Endothelial cell of umbilical vein (primary cell): ENCODE data around the gene XPNPEP1. TPM values are rescaled to one million over a fixed set of nuclear protein-coding genes. Genes with fewer than 3 reads are reported as not detected.

Experiments used
- BruUV-seq: library from RNA; stranded (reverse); fragments of 400-500 nt; replicated peaks from 2 replicates; lab custom pipeline; 2021; lab: Mats Ljungman, UMichigan
- CTCF ChIA-PET: fragments of 300-600, 350-600 bp; sonication (Branson Sonifier 250); formaldehyde crosslinking; loops from one replicate; lab custom pipeline; 2021; ENCODE audit warnings: antibody characterized with exemption, inconsistent platforms; lab: Charles Lee
- POLR2A ChIA-PET: fragments of 300-600, 350-600 bp; sonication (Branson Sonifier 250); formaldehyde crosslinking; loops from one replicate; lab custom pipeline; 2021; ENCODE audit warnings: antibody characterized with exemption, inconsistent platforms; lab: Charles Lee
- DNase-seq: peaks from one replicate; pipeline ENCODE4 v3.0.0-alpha.2; 2011; ENCODE audit warnings: low read depth, low spot score
- FAIRE-seq: peaks from 2 replicates; lab custom pipeline; 2011; peaks lifted over from hg19 to GRCh38; lab: Jason Lieb, UNC
- H2AFZ ChIP-seq: 2 replicates; pipeline ENCODE4 v1.6.0; 2012; ENCODE audit warnings: low read depth, low read length, control low read depth, inconsistent platforms
- H3K27ac ChIP-seq: 2 replicates; pipeline ENCODE4 v1.5.1; 2011; ENCODE audit warnings: low read depth, mild to moderate bottlenecking, control low read depth, low read length, moderate library complexity; ENCODE audit not compliant: insufficient read depth
- H3K27me3 ChIP-seq, 2 experiments: 2 replicates each; pipeline versions ENCODE4 v1.6.0 to v1.6.1; 2011; ENCODE audit warnings: low read length in 2 of 2, mixed read lengths in 1 of 2; ENCODE audit not compliant: control insufficient read depth in 2 of 2, insufficient read depth in 2 of 2
- H3K36me3 ChIP-seq, 2 experiments: 2 replicates in 1 of 2; 3 replicates in 1 of 2; pipeline ENCODE4 v1.5.1; 2011; ENCODE audit warnings: low read length in 2 of 2, mild to moderate bottlenecking in 1 of 2, moderate library complexity in 1 of 2; ENCODE audit not compliant: control insufficient read depth in 2 of 2, insufficient read depth in 2 of 2; ENCODE audit errors: extremely low read depth in 1 of 2
- H3K4me1 ChIP-seq: 3 replicates; pipeline ENCODE4 v1.5.1; 2011; ENCODE audit warnings: mild to moderate bottlenecking, low read length; ENCODE audit not compliant: control insufficient read depth, insufficient read depth; ENCODE audit errors: extremely low read depth
- H3K4me2 ChIP-seq: 2 replicates; pipeline ENCODE4 v1.6.1; 2011; ENCODE audit warnings: low read length, control low read depth, mixed read lengths; ENCODE audit not compliant: insufficient read depth
- H3K4me3 ChIP-seq, 3 experiments: fragments of 200-600 bp in 1 of 3; sonication (generic), shearing (Covaris generic) in 1 of 3; replicated peaks in 1 of 3; 2 replicates each; pipeline ENCODE4 v1.5.1; 2011 to 2016; ENCODE audit warnings: control low read depth in 3 of 3, low read length in 3 of 3, mild to moderate bottlenecking in 2 of 3, inconsistent platforms in 1 of 3, low read depth in 1 of 3, moderate library complexity in 1 of 3; ENCODE audit not compliant: insufficient read depth in 1 of 3
- H3K79me2 ChIP-seq: 2 replicates; pipeline ENCODE4 v1.6.0; 2012; ENCODE audit warnings: low read length, inconsistent platforms; ENCODE audit not compliant: control insufficient read depth, insufficient read depth
- H3K9ac ChIP-seq: replicated peaks from 2 replicates; pipeline ENCODE3; 2011; ENCODE audit warnings: low read length, control low read depth; ENCODE audit not compliant: insufficient read depth; ENCODE audit errors: extremely low read depth
- H3K9me1 ChIP-seq: replicated peaks from 3 replicates; pipeline ENCODE4 v1.6.0; 2011; ENCODE audit warnings: mild to moderate bottlenecking, low read length; ENCODE audit not compliant: control insufficient read depth, insufficient read depth; ENCODE audit errors: extremely low read depth
- H3K9me3 ChIP-seq: replicated peaks from 2 replicates; pipeline ENCODE4 v1.5.1; 2012; ENCODE audit warnings: low read length, inconsistent platforms; ENCODE audit not compliant: control insufficient read depth, insufficient read depth
- H4K20me1 ChIP-seq: replicated peaks from 2 replicates; pipeline ENCODE3; 2011; ENCODE audit warnings: mild to moderate bottlenecking, low read length; ENCODE audit not compliant: control insufficient read depth, insufficient read depth; ENCODE audit errors: extremely low read depth
- CTCF ChIP-seq, 2 donors: IDR thresholded peaks; 1 replicate in 1 of 2; 2 replicates in 1 of 2; pipeline ENCODE4 v1.5.1; 2011; ENCODE audit warnings: low read length in 2 of 2, mild to moderate bottlenecking in 2 of 2, moderate library complexity in 2 of 2, control low read depth in 1 of 2, inconsistent platforms in 1 of 2, low read depth in 1 of 2; ENCODE audit not compliant: insufficient read depth in 1 of 2; ENCODE audit errors: extremely low read depth in 1 of 2
- EZH2 ChIP-seq: IDR thresholded peaks from 2 replicates; pipeline ENCODE4 v1.6.1; 2012; ENCODE audit warnings: borderline replicate concordance, low read depth, mild to moderate bottlenecking, moderate library complexity, low read length, inconsistent platforms; ENCODE audit not compliant: severe bottlenecking
- FOS ChIP-seq: IDR thresholded peaks from 2 replicates; pipeline ENCODE4 v1.6.1; 2011; ENCODE audit warnings: mild to moderate bottlenecking, low read length, moderate library complexity, borderline replicate concordance; ENCODE audit not compliant: insufficient read depth
- GATA2 ChIP-seq: IDR thresholded peaks from 2 replicates; pipeline ENCODE4 v1.7.0; 2011; ENCODE audit warnings: low read depth, mild to moderate bottlenecking, moderate library complexity, mixed read lengths, low read length; ENCODE audit not compliant: insufficient read length, insufficient read depth
- JUN ChIP-seq: IDR thresholded peaks from 2 replicates; pipeline ENCODE4 v1.6.1; 2011; ENCODE audit warnings: borderline replicate concordance, low read depth; ENCODE audit not compliant: insufficient read length, insufficient read depth
- MAX ChIP-seq: IDR thresholded peaks from 2 replicates; pipeline ENCODE4 v1.6.1; 2011; ENCODE audit not compliant: insufficient read depth, insufficient read length
- MYC ChIP-seq: IDR thresholded peaks from one replicate; pipeline ENCODE4 v1.6.1; 2011; ENCODE audit warnings: mild to moderate bottlenecking, low read depth, low read length
- POLR2A ChIP-seq: IDR thresholded peaks from 2 replicates; pipeline ENCODE4 v1.6.1; 2012; ENCODE audit warnings: low read depth, mild to moderate bottlenecking, control low read depth, low read length
- POLR2AphosphoS5 ChIP-seq: IDR thresholded peaks from 2 replicates; pipeline ENCODE4 v1.6.1; 2012; ENCODE audit warnings: low read depth, mild to moderate bottlenecking, control low read depth, low read length, moderate library complexity; ENCODE audit not compliant: insufficient read depth
- dilution Hi-C: fragments of 300-500 bp; cut with MboI; formaldehyde crosslinking; loops from one replicate; pipeline ENCODE4 v1.15.0; 2019; ENCODE audit warnings: low sequenced_read_pairs; ENCODE audit not compliant: extremely low pct_ligation_motif_present
- intact Hi-C: fragments of 100-400 bp; cut with micrococcal nuclease; formaldehyde crosslinking; loops from one replicate; pipeline ENCODE4 v1.10.0; 2022
- polyA plus RNA-seq, 4 experiments: library from polyadenylated mRNA; depleted of rRNA in 3 of 4; stranded (reverse) in 3 of 4; unstranded in 1 of 4; fragments of >200 nt; gene quantifications; 2 replicates each; pipeline versions ENCODE4 v1.2.1 to v1.2.3, GENCODE V29; 2011 to 2012; ENCODE audit warnings: missing spikeins in 1 of 4
- total RNA-seq: library from RNA; stranded (reverse); gene quantifications from 2 replicates; pipeline ENCODE4 v1.2.3, GENCODE V29; 2021

Gene XPNPEP1
- total and polyA plus RNA-seq, 2 donors (not counting 3 experiments of a cell fraction or from before 2014, with no cell fraction given), result 81.1 to 245 TPM

DNA sequence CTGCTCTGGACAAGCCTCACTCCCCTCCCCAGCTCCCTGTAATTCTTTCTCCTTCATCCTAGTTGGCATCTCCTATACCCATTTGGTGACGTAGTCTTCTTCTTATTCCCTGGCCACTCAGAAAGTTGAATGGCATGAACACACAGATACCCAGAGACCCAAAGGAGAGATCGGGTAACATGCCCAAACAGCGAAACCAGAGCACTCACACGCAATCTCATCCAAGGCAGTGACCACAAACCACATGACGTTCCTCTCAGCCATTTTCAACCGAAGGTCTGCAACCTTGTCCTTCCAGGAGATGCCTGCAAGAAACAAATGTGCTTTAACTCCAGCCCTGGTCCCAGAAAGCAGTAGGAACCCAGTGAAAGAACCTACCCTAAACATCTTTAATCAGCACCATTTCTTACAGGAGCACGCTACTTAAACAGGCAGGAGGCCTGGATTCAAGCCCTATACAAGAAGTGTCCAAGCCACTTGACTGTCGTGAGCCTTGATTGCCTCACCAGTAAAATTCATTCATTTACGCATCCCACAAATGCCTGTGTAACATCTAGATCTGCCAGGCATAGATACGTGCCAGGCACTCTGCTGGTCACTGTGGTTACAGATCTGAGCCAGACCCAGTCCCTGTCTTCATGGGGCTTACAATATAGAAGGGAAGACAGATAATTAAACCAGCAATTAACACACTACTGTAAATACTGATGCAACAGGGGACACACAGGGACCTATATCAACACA is 37.1 kb downstream of the XPNPEP1 start:
- Histone ChIP-seq H2AFZ (no peak overlapping the region), H3K4me1 (peaks cover 24% of the 10 kb centered on the region), H3K27ac (no peak overlapping the region), H3K4me3 (no peak overlapping the region), H3K4me2 (no peak overlapping the region), H3K9me1 (no peaks in the 10 kb centered on the region), H3K36me3 (peaks cover 11 to 37% of the 10 kb centered on the region in 2 experiments), H3K9me3 (no peaks in the 10 kb centered on the region), H3K9ac (no peak overlapping the region), H3K79me2 (no peaks in the 10 kb centered on the region), H4K20me1 (no peaks in the 10 kb centered on the region), H3K27me3 (no peaks in the 10 kb centered on the region)
- intact Hi-C loops (no loop called here), dilution Hi-C loops (loop anchor here (25.0 kb wide), 1 partner anchor 401 kb away; no protein-coding TSS in a partner anchor)
- no peak for DNase-seq
- ChIA-PET CTCF (no interaction called here), POLR2A (no interaction called here)
- BruUV-seq, result no TSS peak
- TF ChIP-seq GATA2 (no peak), FOS (no peak), EZH2 (no peak), JUN (no peak), MYC (no peak), CTCF (IDR thresholded peaks at IDR 0.05; ENCODE audit: extremely low read depth in 1 of 2, insufficient read depth in 1 of 2, low read depth in 1 of 2, low read length in 2 of 2) (no peak), MAX (no peak), POLR2AphosphoS5 (no peak), POLR2A (no peak)
- no peak for FAIRE-seq
